ENCODE data around the gene TRIM8.

GRCh38 chr10:102612964-102613275, 31.4 kb upstream of the TRIM8 start:
- no peak for TF ChIP-seq CTCF (IDR thresholded peaks at IDR 0.05)
- TF ChIP-seq EZH2 (IDR thresholded peaks at IDR 0.05; ENCODE audit: borderline replicate concordance, insufficient read depth, low read depth, low read length, poor library complexity, severe bottlenecking) = no peak
